ENCODE results near the gene DLEU7. TPM values are rescaled to one million over a fixed set of nuclear protein-coding genes. Genes with fewer than 3 reads are reported as not detected.

Gene DLEU7
- total RNA-seq, 1 donor: not detected

GRCh38 chr13:50850445-50850844 lies 7.0 kb upstream of the DLEU7 start:
- Histone ChIP-seq H4K20me1 (ENCODE audit: insufficient read depth, low read length) (no peaks in the 10 kb centered on the region), H3K9me3 (ENCODE audit: low read depth, low read length) (no peaks in the 10 kb centered on the region), H3K36me3 (ENCODE audit: insufficient read depth, low read length) (no peaks in the 10 kb centered on the region), H3K27me3 (ENCODE audit: insufficient read depth, low read length) (no peaks in the 10 kb centered on the region), H3K4me1 (ENCODE audit: insufficient read depth, low read length) (no peaks in the 10 kb centered on the region), H2AFZ (ENCODE audit: low read length) (no peak overlapping the region), H3K27ac (ENCODE audit: low read depth, low read length) (no peak overlapping the region), H3K79me2 (ENCODE audit: insufficient read depth, low read length) (no peaks in the 10 kb centered on the region), H3K4me3 (ENCODE audit: insufficient read depth, low read length) (no peak overlapping the region), H3K4me2 (ENCODE audit: insufficient read depth, low read length) (no peak overlapping the region)
- DNase-seq (ENCODE audit: insufficient read length, low spot score, missing footprints): no peak
- TF ChIP-seq CTCF (IDR thresholded peaks at IDR 0.05; ENCODE audit: extremely low read depth, low read depth, low read length): no peak

GRCh38 chr13:50847501-50847900 lies 4.0 kb upstream of the DLEU7 start:
- no peak for DNase-seq (ENCODE audit: insufficient read length, low spot score, missing footprints)
- Histone ChIP-seq H3K4me1 (ENCODE audit: insufficient read depth, low read length) (no peaks in the 10 kb centered on the region), H3K4me2 (ENCODE audit: insufficient read depth, low read length) (no peak overlapping the region), H3K4me3 (ENCODE audit: insufficient read depth, low read length) (no peak overlapping the region), H2AFZ (ENCODE audit: low read length) (no peak overlapping the region), H3K27ac (ENCODE audit: low read depth, low read length) (no peak overlapping the region), H3K79me2 (ENCODE audit: insufficient read depth, low read length) (no peaks in the 10 kb centered on the region), H3K9me3 (ENCODE audit: low read depth, low read length) (no peaks in the 10 kb centered on the region), H3K36me3 (ENCODE audit: insufficient read depth, low read length) (no peaks in the 10 kb centered on the region), H3K27me3 (ENCODE audit: insufficient read depth, low read length) (no peaks in the 10 kb centered on the region), H4K20me1 (ENCODE audit: insufficient read depth, low read length) (no peaks in the 10 kb centered on the region)
- TF ChIP-seq CTCF (IDR thresholded peaks at IDR 0.05; ENCODE audit: extremely low read depth, low read depth, low read length): no peak

- no peak overlapping the region for H2AFZ ChIP-seq (ENCODE audit: low read length)
- H4K20me1 ChIP-seq (ENCODE audit: insufficient read depth, low read length): no peaks in the 10 kb centered on the region
- H3K4me2 ChIP-seq (ENCODE audit: insufficient read depth, low read length): no peak overlapping the region
- no peak overlapping the region for H3K4me3 ChIP-seq (ENCODE audit: insufficient read depth, low read length)
- no peaks in the 10 kb centered on the region for H3K9me3 ChIP-seq (ENCODE audit: low read depth, low read length)
- no peak overlapping the region for H3K27ac ChIP-seq (ENCODE audit: low read depth, low read length)
- no peaks in the 10 kb centered on the region for H3K79me2 ChIP-seq (ENCODE audit: insufficient read depth, low read length)
- no peak for DNase-seq (ENCODE audit: insufficient read length, low spot score, missing footprints)
- no peaks in the 10 kb centered on the region for H3K36me3 ChIP-seq (ENCODE audit: insufficient read depth, low read length)
- TF ChIP-seq CTCF (IDR thresholded peaks at IDR 0.05; ENCODE audit: extremely low read depth, low read depth, low read length): no peak
- no peaks in the 10 kb centered on the region for H3K27me3 ChIP-seq (ENCODE audit: insufficient read depth, low read length)
- H3K4me1 ChIP-seq (ENCODE audit: insufficient read depth, low read length): no peaks in the 10 kb centered on the region
These were observed 3.5 kb upstream of the DLEU7 start for GRCh38 chr13:50846861-50847475.

GRCh38 chr13:50845211-50845610 lies 1.7 kb upstream of the DLEU7 start:
- no peaks in the 10 kb centered on the region for H4K20me1 ChIP-seq (ENCODE audit: insufficient read depth, low read length)
- peak overlapping the region; percentile 51 for H2AFZ ChIP-seq (ENCODE audit: low read length)
- no peaks in the 10 kb centered on the region for H3K4me1 ChIP-seq (ENCODE audit: insufficient read depth, low read length)
- TF ChIP-seq CTCF (IDR thresholded peaks at IDR 0.05; ENCODE audit: extremely low read depth, low read depth, low read length): no peak
- DNase-seq (ENCODE audit: insufficient read length, low spot score, missing footprints): peak; percentile 68
- no peaks in the 10 kb centered on the region for H3K36me3 ChIP-seq (ENCODE audit: insufficient read depth, low read length)
- no peak overlapping the region for H3K27ac ChIP-seq (ENCODE audit: low read depth, low read length)
- no peaks in the 10 kb centered on the region for H3K9me3 ChIP-seq (ENCODE audit: low read depth, low read length)
- no peak overlapping the region for H3K4me2 ChIP-seq (ENCODE audit: insufficient read depth, low read length)
- H3K27me3 ChIP-seq (ENCODE audit: insufficient read depth, low read length): no peaks in the 10 kb centered on the region
- no peaks in the 10 kb centered on the region for H3K79me2 ChIP-seq (ENCODE audit: insufficient read depth, low read length)
- no peak overlapping the region for H3K4me3 ChIP-seq (ENCODE audit: insufficient read depth, low read length)

Measured in osteoblast (primary cell).